Lower leg skin (tissue), 3 donors: ENCODE results near the gene XAGE1A.
"Not testable (repeated sequence)": the region's sequence is repeated elsewhere in the genome, so short reads cannot be mapped to it uniquely, and the experiment has no call there.

Experiments used
- CTCF ChIP-seq, 3 donors: fragments of 450-650 bp; IDR thresholded peaks; one replicate each; pipeline ENCODE4 v1.5.1; 2016; ENCODE audit warnings: antibody characterized with exemption in 3 of 3, mild to moderate bottlenecking in 3 of 3, moderate library complexity in 2 of 3
- POLR2A ChIP-seq, 2 donors: fragments of 450-650 bp; IDR thresholded peaks; one replicate each; pipeline ENCODE4 v1.6.1; 2016 to 2017; ENCODE audit warnings: antibody characterized with exemption in 2 of 2, mild to moderate bottlenecking in 1 of 2, moderate library complexity in 1 of 2

- TF ChIP-seq CTCF, POLR2A (IDR thresholded peaks at IDR 0.05): not testable (repeated sequence)
These were observed 45.4 kb downstream of the XAGE1A start for GRCh38 chrX:52541051-52541450.
